ENCODE data around the gene CFAP410. TPM values are rescaled to one million over a fixed set of nuclear protein-coding genes. Genes with fewer than 3 reads are reported as not detected.
"Not testable (repeated sequence)": the region's sequence is repeated elsewhere in the genome, so short reads cannot be mapped to it uniquely, and the experiment has no call there.

The CFAP410 gene
- total RNA-seq, 2 experiments from 2014 or later: 15.1 to 20.6 TPM

- DNase-seq (ENCODE audit: low spot score): no peak
- TF ChIP-seq CTCF (conservative IDR thresholded peaks at IDR 0.05; ENCODE audit: low read length) (no peak), EZH2phosphoT487 (IDR thresholded peaks at IDR 0.05; ENCODE audit: borderline replicate concordance, low read depth, low read length) (no peak)
- Histone ChIP-seq H3K4me2 (ENCODE audit: low read length) (no peak overlapping the region), H3K36me3 (ENCODE audit: insufficient read depth, low read length) (no peaks in the 10 kb centered on the region), H3K4me1 (ENCODE audit: insufficient read depth, low read length, poor library complexity, severe bottlenecking) (peaks cover 1% of the 10 kb centered on the region), H3K4me3 (ENCODE audit: low read depth, low read length, poor library complexity, severe bottlenecking) (no peak overlapping the region), H3K9me3 (ENCODE audit: low read length) (no peaks in the 10 kb centered on the region), H3K9me2 (ENCODE audit: insufficient read depth, low read length) (no peaks in the 10 kb centered on the region), H3K27ac (ENCODE audit: low read depth, low read length, poor library complexity, severe bottlenecking) (no peak overlapping the region), H4K20me1 (ENCODE audit: insufficient read depth, low read length) (no peaks in the 10 kb centered on the region), H3K79me2 (ENCODE audit: insufficient read depth, low read depth, low read length) (no peaks in the 10 kb centered on the region), H2AFZ (ENCODE audit: low read length) (no peak overlapping the region)
- ChIA-PET CTCF (ENCODE audit: unreplicated experiment) (no interaction called here), POLR2A (no interaction called here)
- no TSS peak for BruUV-seq (replicated peaks)
- intact Hi-C loops (cut with micrococcal nuclease; ENCODE audit: unreplicated experiment): no loop called here
Measured at GRCh38 chr21:44345495-44345894, 6.3 kb upstream of the CFAP410 start.

GRCh38 chr21:44344541-44345183 is 5.5 kb upstream of the CFAP410 start:
- intact Hi-C loops (cut with micrococcal nuclease; ENCODE audit: unreplicated experiment): loop anchor here (5.0 kb wide), 1 partner anchor 83 kb away; no protein-coding TSS in a partner anchor
- TF ChIP-seq EZH2phosphoT487 (IDR thresholded peaks at IDR 0.05; ENCODE audit: borderline replicate concordance, low read depth, low read length) (no peak), CTCF (conservative IDR thresholded peaks at IDR 0.05; ENCODE audit: low read length) (no peak)
- Histone ChIP-seq H3K27ac (ENCODE audit: low read depth, low read length, poor library complexity, severe bottlenecking) (no peak overlapping the region), H3K4me1 (ENCODE audit: insufficient read depth, low read length, poor library complexity, severe bottlenecking) (peaks cover 9% of the 10 kb centered on the region), H3K79me2 (ENCODE audit: insufficient read depth, low read depth, low read length) (no peaks in the 10 kb centered on the region), H2AFZ (ENCODE audit: low read length) (no peak overlapping the region), H3K4me2 (ENCODE audit: low read length) (no peak overlapping the region), H3K4me3 (ENCODE audit: low read depth, low read length, poor library complexity, severe bottlenecking) (no peak overlapping the region), H3K36me3 (ENCODE audit: insufficient read depth, low read length) (no peaks in the 10 kb centered on the region), H4K20me1 (ENCODE audit: insufficient read depth, low read length) (no peaks in the 10 kb centered on the region), H3K9me3 (ENCODE audit: low read length) (no peaks in the 10 kb centered on the region), H3K9me2 (ENCODE audit: insufficient read depth, low read length) (no peaks in the 10 kb centered on the region)
- BruUV-seq (replicated peaks): no TSS peak
- ChIA-PET CTCF (ENCODE audit: unreplicated experiment) (interaction anchor here (0.8 kb wide), 1 partner anchor 11 kb away, joined by 3 read pairs; no protein-coding TSS in a partner anchor), POLR2A (interaction anchor here (0.6 to 1.7 kb wide), 3 partner anchors 9 to 604 kb away, joined by 3 to 5 read pairs (median 4); partner anchors contain the start of gene TRPM2)
- no peak for DNase-seq (ENCODE audit: low spot score)

- CTCF ChIA-PET (ENCODE audit: unreplicated experiment); H3K36me3 ChIP-seq (ENCODE audit: insufficient read depth, low read length); DNase-seq (ENCODE audit: low spot score); H2AFZ ChIP-seq (ENCODE audit: low read length); BruUV-seq (replicated peaks); H3K4me3 ChIP-seq (ENCODE audit: low read depth, low read length, poor library complexity, severe bottlenecking); H3K9me2 ChIP-seq (ENCODE audit: insufficient read depth, low read length); H3K9me3 ChIP-seq (ENCODE audit: low read length); H3K4me2 ChIP-seq (ENCODE audit: low read length); H4K20me1 ChIP-seq (ENCODE audit: insufficient read depth, low read length); H3K27ac ChIP-seq (ENCODE audit: low read depth, low read length, poor library complexity, severe bottlenecking); POLR2A ChIA-PET; H3K79me2 ChIP-seq (ENCODE audit: insufficient read depth, low read depth, low read length): not testable (repeated sequence)
- peaks cover 14% of the 10 kb centered on the region for H3K4me1 ChIP-seq (ENCODE audit: insufficient read depth, low read length, poor library complexity, severe bottlenecking)
- intact Hi-C loops (cut with micrococcal nuclease; ENCODE audit: unreplicated experiment): loop anchor here (5.0 kb wide), 1 partner anchor 84 kb away; no protein-coding TSS in a partner anchor
Measured at GRCh38 chr21:44342981-44343380, 3.8 kb upstream of the CFAP410 start.

GRCh38 chr21:44341726-44342458 is 2.7 kb upstream of the CFAP410 start:
- H3K9me2 ChIP-seq (ENCODE audit: insufficient read depth, low read length); BruUV-seq (replicated peaks); DNase-seq (ENCODE audit: low spot score); H3K9me3 ChIP-seq (ENCODE audit: low read length); H3K4me2 ChIP-seq (ENCODE audit: low read length); H2AFZ ChIP-seq (ENCODE audit: low read length); H3K36me3 ChIP-seq (ENCODE audit: insufficient read depth, low read length); H3K4me3 ChIP-seq (ENCODE audit: low read depth, low read length, poor library complexity, severe bottlenecking); H3K79me2 ChIP-seq (ENCODE audit: insufficient read depth, low read depth, low read length); H4K20me1 ChIP-seq (ENCODE audit: insufficient read depth, low read length); H3K27ac ChIP-seq (ENCODE audit: low read depth, low read length, poor library complexity, severe bottlenecking); CTCF ChIA-PET (ENCODE audit: unreplicated experiment): not testable (repeated sequence)
- intact Hi-C loops (cut with micrococcal nuclease; ENCODE audit: unreplicated experiment): loop anchor here (5.0 kb wide), 1 partner anchor 85 kb away; no protein-coding TSS in a partner anchor
- POLR2A ChIA-PET: interaction anchor here (0.7 kb wide), 1 partner anchor 14 kb away, joined by 3 read pairs; no protein-coding TSS in a partner anchor
- peaks cover 14% of the 10 kb centered on the region for H3K4me1 ChIP-seq (ENCODE audit: insufficient read depth, low read length, poor library complexity, severe bottlenecking)

Measured in OCI-LY7 (cell line).